GM19467 (cell line): ENCODE data around the gene AOC1.
"Not testable (repeated sequence)": the region's sequence is repeated elsewhere in the genome, so short reads cannot be mapped to it uniquely, and the experiment has no call there.

Experiments
- ATAC-seq: cut with Tn5 transposase; IDR thresholded peaks from one replicate; pipeline ENCODE4 v1.9.1; 2021; ENCODE audit warnings: mild to moderate bottlenecking, moderate library complexity; ENCODE audit not compliant: unreplicated experiment

AOC1 gene

DNA sequence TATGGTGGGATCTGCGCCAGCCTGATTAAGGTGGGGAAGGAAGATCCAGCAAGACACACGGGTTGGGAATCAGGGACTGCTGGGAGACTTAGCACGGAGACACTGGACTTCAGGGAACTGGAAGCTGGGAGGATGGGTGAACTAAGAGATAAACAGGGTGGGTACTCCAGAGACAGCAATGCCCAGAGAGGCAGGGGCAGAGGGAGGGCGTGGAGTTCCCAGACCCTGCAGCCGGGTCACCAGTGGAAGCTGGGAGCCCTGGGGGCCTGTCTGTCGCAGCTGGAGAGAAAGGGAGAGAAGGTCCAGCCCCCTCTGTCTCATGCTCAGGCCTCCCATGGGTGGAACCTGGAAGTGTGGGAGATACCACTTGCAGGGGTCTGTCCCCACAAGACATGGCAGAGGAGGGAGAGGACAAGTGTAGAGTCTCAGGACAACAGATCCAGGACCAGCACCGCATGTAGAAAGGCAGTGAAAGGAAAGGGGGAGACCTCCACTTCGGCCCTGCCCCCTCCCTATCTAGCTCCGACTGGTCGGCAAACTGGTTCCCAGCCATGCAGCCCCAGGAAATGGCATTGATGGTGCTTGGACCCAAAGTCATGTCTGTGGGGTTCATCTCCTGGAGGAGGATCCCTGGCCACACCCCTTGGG lies 44.4 kb downstream of the AOC1 start:
- no peak for ATAC-seq

DNA sequence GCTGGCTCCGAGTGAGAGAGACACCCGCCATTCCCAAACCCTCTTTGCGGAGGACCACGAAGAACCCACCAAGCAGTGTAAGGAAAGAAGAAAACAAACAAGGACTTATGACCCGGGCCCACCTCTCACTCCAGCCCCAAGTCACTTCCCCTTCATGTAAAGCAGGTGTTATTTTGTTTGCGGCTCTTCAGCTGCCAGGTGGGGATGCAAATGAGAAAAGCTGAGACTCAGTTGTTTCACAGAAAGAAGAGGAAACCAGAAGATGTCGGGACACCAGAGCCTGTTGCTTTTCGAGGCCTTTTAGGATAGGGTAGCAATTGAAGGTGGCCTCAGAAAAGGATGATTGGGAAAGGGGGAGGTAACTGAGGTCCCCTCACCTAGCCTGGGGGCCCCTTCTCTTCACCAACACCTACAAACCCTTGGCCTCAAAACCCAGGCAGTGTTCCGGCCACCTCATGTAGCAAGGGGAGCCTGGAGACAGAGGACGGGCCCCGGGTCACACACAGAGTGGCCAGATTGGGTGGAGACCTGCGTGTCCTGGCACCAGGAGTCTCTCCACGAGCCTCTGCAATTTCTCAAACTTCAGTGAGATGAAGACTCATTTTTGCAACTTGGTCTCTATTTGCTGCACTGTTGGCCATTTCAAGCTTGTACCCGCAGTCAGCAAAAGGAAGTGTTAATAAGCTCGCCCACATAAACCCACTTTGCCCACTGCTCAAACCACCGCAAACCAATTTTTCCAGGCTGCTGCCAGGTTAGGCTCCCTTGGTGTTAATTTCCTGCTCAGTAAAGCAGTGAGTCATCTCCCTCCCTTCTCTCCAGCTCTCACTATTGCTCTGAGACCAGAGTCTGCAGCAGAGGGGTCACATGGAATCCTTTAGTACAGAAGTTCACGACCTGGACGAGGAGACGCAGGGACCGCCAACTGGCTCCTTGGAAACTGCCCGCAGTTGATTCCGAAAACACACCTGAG lies 45.5 kb downstream of the AOC1 start:
- ATAC-seq: peak; percentile 72

DNA sequence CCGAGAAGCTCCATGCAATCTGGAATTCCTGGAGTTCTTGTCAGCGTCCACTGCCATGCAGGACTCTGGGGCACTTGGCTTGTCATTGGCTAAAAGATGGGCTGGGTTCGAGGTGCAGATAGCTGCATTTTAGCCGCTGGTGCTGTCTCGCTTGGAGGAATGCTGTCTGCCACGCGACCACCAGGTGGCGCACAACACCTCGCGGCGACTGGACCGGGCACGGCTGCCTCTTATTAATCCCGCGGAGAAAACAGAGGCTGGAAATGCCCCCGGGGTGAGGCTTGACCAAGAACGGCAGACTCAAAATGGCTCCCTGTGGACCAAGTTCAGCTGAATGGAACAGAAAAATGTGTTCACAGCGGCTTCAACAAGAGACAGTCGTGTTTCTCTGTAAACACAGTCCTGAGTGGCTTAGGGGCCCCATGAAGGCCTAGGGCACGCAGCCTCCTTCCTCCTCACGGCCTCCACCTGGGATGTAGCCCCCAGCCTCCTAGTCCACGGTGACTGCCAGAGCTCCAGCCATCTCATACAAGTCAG lies 46.2 kb downstream of the AOC1 start:
- peak; percentile 52 for ATAC-seq

DNA sequence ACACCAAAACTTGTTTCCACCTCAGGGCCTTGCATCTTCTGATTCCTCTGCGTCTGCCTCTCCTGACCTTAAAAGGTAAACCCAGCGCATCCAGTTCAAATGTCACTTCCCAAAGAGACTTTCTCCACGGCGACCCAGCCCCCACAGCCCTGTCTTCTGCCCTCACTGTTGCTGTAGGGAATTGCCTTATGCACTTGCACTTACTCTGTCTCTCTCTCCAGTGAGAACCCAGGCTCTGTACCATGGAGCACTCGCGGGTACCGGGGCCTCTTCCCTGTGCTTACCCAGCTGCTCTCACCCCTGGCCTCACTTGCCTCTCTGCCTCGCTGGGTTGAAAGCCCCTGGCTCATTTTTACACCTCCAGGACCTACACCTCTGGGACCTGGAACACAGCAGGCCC lies 48.4 kb downstream of the AOC1 start:
- no peak for ATAC-seq

DNA sequence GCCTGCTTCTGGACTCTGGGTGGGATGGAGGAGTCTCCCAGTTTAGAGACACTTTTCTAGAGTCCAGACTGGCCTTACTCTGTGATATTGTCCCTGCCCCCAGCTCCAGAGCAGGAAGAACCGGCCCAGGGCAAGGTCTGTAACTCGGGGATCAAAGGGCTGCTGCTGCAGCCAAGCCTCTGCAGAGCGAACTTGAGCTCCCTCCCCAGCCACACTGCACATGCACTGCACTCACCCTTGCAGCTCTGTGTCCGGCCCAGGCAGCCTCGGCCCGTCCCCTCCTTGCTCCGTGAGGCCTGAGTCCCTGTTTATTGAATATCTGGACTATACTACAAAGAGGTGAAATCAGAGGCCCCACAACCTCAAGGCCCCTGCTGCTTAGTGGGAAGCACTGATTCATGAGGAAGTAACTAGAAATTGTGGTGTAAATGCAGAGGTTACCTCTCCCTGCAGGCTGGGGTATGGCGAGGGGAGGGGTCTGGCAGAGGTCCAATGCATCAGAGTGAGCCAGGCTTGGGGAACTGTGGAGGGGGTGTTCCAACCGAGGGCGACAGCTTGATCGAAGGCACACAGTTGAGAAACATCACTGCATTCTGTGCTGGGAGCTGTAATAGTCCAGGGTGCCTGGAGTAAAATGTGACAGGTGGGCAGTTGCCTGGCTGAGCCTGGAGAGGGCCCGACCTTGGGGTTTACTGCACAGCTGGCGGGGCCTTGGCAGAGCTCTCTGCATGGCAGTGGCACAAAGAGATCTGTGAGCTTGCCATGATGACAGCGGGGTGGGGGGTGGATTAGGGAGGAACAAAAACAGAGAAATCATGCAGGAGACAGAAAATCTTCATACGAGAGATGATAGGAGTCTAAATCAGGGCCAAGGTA lies 49.1 kb downstream of the AOC1 start:
- no peak for ATAC-seq

DNA sequence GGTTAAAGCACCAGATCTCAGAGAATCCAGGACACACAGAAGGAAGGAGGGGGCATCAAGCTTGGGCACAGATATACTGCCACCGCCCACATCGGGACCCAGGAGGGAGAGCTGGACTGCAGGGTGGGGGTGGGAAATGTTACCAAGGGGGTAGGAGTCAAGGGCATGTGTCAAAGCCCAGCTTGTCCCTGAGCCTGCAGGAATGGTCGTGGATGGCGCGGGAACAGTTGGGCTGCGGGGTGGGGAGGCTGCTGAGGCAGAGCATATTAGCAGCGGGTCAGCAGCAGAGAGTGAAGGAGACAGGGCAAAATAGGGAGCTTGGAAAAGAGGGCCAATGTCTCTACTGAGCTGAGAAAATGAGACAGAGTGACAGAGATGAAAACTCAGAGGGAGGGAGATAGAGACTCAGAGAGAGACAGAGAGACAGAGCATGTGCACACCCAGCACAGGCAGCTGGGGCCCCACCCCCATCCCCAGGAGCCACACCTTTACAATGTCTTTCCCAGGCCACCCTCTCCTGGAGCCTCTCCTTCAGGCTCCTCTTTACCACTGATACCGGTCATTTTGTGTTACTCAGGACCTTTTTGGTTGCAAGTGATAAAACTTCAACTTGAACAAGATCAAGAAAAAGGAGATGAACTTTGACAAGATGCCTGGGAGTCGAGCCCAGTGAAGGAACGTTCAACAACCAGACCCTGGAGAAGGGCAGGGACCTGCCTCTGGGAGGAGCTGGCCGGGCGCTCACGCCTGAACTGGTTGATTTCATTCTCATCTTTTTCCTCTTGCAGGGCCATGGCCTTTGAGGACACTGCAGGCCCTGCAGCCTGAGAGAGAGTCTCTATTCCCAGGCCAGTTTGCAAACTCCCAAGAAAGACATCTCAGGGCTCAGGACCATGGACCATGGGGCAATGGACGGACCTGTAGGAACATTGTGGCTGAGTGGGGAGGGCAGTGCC lies 50.0 kb downstream of the AOC1 start:
- ATAC-seq: no peak

DNA sequence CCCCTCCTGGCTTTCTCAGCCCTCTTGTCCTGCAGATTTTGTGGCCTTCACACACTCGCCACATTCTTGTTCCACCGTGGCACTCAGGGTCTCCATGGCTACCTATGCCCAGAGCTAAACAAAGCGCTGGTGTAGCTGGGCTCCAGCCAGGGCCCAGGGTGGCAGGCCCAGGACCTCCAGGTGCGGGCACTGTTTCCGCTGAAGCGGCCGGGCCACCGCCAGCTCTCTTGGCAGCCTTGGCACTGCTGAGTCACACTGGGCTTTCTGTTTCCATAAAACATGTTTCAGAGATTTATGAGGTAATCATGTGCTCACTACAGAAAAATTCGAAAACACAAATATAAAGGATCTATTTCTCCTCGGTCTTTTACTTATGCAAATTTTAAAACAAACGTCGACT lies 51.3 kb downstream of the AOC1 start:
- no peak for ATAC-seq

DNA sequence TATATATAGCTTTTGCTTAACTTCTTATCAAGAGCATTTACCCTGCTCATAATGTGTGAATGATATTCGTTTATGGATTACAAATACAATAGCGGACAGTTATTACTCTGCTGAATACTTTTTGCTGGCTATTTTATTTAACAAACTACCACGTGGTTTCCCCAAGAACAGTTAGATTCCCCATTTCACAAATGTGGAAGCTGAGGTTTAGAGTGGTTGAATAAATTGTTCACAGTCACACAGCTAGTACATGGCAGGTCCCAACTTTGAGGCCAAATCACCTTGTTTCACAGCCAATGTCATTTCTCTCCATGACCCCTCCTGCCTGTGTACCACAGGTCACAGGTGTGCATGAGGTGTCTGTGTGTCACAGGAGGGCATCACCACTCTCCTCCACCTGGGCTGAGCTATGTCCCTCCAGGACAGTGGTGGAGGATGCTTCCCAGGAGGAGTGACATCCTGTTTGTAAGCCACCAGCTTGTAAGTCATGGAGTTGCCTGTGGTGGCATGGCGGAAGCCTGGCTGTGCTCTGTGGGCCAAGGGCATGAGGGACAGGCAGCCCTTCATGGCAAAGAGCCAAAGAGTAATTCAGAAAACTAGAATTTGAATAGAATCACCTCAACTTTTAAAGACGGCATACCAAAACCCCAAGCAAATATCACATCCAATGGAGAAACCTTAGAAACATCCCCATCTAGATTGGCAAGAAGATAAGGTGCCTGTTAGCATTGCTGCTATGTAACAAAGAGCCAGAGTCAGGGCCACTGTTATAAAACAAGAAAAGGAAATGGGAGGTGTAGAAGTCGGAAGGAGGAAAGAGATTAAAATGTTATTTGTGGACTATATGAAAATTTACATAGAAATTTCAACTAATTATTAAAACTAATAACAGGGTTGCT lies 51.9 kb downstream of the AOC1 start:
- ATAC-seq: no peak

DNA sequence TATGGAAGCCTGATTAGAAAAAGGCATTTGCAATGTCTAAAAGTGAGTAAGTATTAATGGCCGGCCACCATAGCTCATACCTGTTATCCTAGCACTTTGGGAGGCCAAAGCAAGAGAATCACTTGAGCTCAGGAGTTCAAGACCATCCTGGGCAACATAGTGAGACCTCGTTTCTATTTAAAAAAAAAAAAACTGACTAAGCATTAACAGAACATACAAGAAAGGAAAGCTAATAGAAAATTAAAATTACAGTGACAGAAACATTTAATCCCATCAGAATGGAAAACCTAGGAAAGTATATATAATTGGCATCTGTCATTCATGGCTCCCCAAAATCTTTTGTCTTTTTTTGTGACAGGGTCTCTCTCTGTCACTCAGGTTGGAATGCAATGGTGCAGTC lies 55.9 kb downstream of the AOC1 start:
- no peak for ATAC-seq

DNA sequence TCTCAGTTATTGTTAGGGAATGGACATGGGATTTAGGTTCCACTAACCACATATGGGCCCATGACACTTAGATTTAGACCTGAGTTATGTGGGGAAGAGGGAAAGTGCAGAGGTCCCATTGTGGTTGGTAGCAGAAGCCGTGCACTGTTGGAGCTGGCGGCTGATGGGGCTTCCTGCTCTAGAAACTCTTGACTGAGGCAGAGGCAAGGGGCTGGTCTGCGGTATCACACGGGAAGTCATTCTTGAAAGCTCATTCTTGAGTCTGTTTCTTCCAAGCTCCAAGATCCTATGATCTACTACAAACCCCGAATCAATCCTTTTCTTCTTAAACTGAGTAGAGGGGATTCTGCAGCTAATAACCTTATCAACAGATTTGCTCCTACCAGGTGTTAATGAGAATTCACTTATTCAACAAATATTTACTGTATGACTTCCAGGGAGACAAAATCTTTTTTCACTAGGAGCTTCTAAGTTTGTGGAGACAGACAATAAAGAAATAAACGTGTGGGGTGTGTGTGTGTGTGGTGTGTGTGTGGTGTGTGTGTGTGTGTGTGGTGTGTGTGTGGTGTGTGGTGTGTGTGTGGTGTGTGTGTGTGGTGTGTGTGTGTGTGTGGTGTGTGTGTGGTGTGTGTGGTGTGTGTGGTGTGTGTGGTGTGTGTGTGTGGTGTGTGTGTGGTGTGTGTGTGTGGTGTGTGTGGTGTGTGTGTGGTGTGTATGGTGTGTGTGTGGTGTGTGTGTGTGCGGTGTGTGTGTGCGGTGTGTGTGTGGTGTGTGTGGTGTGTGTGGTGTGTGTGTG lies 57.1 kb downstream of the AOC1 start:
- ATAC-seq: no peak

DNA sequence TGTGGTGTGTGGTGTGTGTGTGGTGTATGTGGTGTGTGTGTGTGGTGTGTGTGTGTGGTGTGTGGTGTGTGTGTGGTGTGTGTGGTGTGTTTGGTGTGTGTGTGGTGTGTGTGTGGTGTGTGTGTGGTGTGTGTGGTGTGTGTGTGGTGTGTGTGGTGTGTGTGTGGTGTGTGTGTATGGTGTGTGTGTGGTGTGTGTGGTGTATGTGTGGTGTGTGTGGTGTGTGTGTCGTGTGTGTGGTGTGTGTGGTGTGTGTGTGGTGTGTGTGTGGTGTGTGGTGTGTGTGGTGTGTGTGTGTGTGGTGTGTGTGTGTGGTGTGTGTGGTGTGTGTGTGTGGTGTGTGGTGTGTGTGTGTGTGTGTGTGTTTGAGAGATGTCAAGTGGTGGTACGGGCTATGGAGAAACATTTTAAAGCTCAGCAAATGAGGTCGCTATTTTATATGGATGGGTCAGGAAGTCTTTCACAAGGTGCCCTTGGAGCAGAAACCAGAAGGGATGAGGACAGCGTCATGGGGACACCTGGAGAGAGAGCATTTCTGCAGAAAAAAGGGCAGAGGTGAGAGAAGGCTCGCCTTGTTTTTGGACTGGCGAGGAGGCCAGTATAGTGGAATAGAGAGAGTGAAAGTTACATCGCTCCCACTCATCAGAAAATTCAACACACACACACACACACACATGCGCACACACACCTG lies 58.1 kb downstream of the AOC1 start:
- not testable (repeated sequence) for ATAC-seq

DNA sequence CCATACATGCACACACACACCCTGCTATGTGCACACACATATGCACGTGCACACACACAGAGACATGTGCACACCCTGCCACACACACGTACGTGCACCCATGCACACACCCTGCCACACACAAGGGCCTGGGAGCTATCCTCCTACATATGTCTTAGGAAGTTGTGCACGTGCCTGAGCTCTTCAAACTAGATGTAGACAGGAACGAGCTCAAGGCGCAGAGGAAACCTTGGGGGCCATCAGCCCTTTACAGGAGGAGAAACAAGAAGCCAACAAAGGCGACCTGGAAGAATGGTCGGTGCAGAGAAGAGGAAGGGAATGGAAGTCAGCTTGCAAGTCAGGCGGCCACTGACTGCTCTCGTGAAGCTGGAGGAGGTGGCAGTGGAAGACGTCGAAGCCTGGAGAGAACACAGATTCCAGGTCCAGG lies 58.7 kb downstream of the AOC1 start:
- no peak for ATAC-seq
